NCI-H82 (cell line): ENCODE data around the gene KCNN2.
"Not testable (repeated sequence)": the region's sequence is repeated elsewhere in the genome, so short reads cannot be mapped to it uniquely, and the experiment has no call there.

Experiments
- DNase-seq: peaks from one replicate; lab custom pipeline; 2025; lab: John Stamatoyannopoulos, UW

Gene KCNN2

GRCh38 chr5:114419959-114420358 lies 58.1 kb downstream of the KCNN2 start:
- DNase-seq: no peak

GRCh38 chr5:114427204-114427603 lies 65.3 kb downstream of the KCNN2 start:
- DNase-seq: no peak

- no peak for DNase-seq
These were observed 68.7 kb downstream of the KCNN2 start for GRCh38 chr5:114430532-114430931.

- not testable (repeated sequence) for DNase-seq
These were observed 70.8 kb downstream of the KCNN2 start for GRCh38 chr5:114432684-114433083.

- DNase-seq: no peak
These were observed 72.7 kb downstream of the KCNN2 start for GRCh38 chr5:114434396-114435219.

GRCh38 chr5:114435220-114435481 lies 73.3 kb downstream of the KCNN2 start:
- no peak for DNase-seq

GRCh38 chr5:114435885-114436299 lies 74.0 kb downstream of the KCNN2 start:
- DNase-seq: no peak

GRCh38 chr5:114437936-114438335 lies 76.1 kb downstream of the KCNN2 start:
- DNase-seq: no peak

- DNase-seq: no peak
These were observed 76.6 kb downstream of the KCNN2 start for GRCh38 chr5:114438471-114438870.

GRCh38 chr5:114447084-114447773 lies 85.4 kb downstream of the KCNN2 start:
- DNase-seq: peak; percentile 8

GRCh38 chr5:114448481-114448880 lies 86.6 kb downstream of the KCNN2 start:
- no peak for DNase-seq

GRCh38 chr5:114449860-114450421 lies 88.1 kb downstream of the KCNN2 start:
- peak; percentile 71 for DNase-seq

- peak; percentile 39 for DNase-seq
These were observed 88.6 kb downstream of the KCNN2 start for GRCh38 chr5:114450437-114450836.

- DNase-seq: no peak
These were observed 96.9 kb downstream of the KCNN2 start for GRCh38 chr5:114458726-114459125.

- no peak for DNase-seq
These were observed 105.3 kb downstream of the KCNN2 start for GRCh38 chr5:114467171-114467570.

- DNase-seq: no peak
These were observed 105.9 kb downstream of the KCNN2 start for GRCh38 chr5:114467729-114468128.

- no peak for DNase-seq
These were observed 107.5 kb downstream of the KCNN2 start for GRCh38 chr5:114469372-114469771.

GRCh38 chr5:114471529-114471928 lies 109.7 kb downstream of the KCNN2 start:
- DNase-seq: no peak

GRCh38 chr5:114473541-114473940 lies 111.7 kb downstream of the KCNN2 start:
- DNase-seq: no peak

GRCh38 chr5:114477816-114478334 lies 116.0 kb downstream of the KCNN2 start:
- no peak for DNase-seq

GRCh38 chr5:114500756-114501155 lies 138.9 kb downstream of the KCNN2 start:
- DNase-seq: no peak

- no peak for DNase-seq
These were observed 142.7 kb downstream of the KCNN2 start for GRCh38 chr5:114504560-114504959.

- DNase-seq: no peak
These were observed 162.4 kb downstream of the KCNN2 start for GRCh38 chr5:114524221-114524620.
